SK-N-SH treated with all-trans-retinoic acid at 6 μM for 48 hours (cell line): ENCODE measurements around the gene CYP4F11.
"Not testable (repeated sequence)": the region's sequence is repeated elsewhere in the genome, so short reads cannot be mapped to it uniquely, and the experiment has no call there.

Experiments
- ARNTL ChIP-seq: fragments of 450-650 bp; formaldehyde crosslinking; IDR thresholded peaks from 2 replicates; pipeline ENCODE4 v1.5.0; 2020; ENCODE audit warnings: low read depth, mild to moderate bottlenecking, moderate library complexity, borderline replicate concordance
- BACH2 ChIP-seq: fragments of 250-450 bp; sonication (Bioruptor Pico); IDR thresholded peaks from 2 replicates; pipeline ENCODE4 v1.9.0; 2021; ENCODE audit warnings: mild to moderate bottlenecking, borderline replicate concordance
- CREB5 ChIP-seq: fragments of 250-450 bp; sonication (Bioruptor Pico); IDR thresholded peaks from 2 replicates; pipeline ENCODE4 v1.5.1; 2020; ENCODE audit warnings: low read depth, mild to moderate bottlenecking, moderate library complexity
- CSDC2 ChIP-seq: fragments of 250-450 bp; sonication (Bioruptor Pico); IDR thresholded peaks from 2 replicates; pipeline ENCODE4 v1.5.0; 2020; ENCODE audit warnings: mild to moderate bottlenecking, moderate library complexity
- CSRNP3 ChIP-seq: fragments of 250-450 bp; sonication (Bioruptor Pico); IDR thresholded peaks from 2 replicates; pipeline ENCODE4 v1.5.1; 2021; ENCODE audit warnings: mild to moderate bottlenecking, moderate library complexity
- OSR1 ChIP-seq: fragments of 250-450 bp; sonication (Bioruptor Pico); IDR thresholded peaks from 2 replicates; pipeline ENCODE4 v1.8.0; 2022; ENCODE audit warnings: moderate library complexity, mild to moderate bottlenecking, inconsistent platforms
- RARB ChIP-seq: fragments of 250-450 bp; sonication (Bioruptor Pico); IDR thresholded peaks from 2 replicates; pipeline ENCODE4 v1.8.0; 2021; ENCODE audit warnings: mild to moderate bottlenecking, moderate library complexity
- SNAI2 ChIP-seq: fragments of 250-450 bp; sonication (Bioruptor Pico); IDR thresholded peaks from 2 replicates; pipeline ENCODE4 v1.5.0; 2020; ENCODE audit warnings: mild to moderate bottlenecking, moderate library complexity
- TCF4 ChIP-seq: fragments of 250-450 bp; sonication (Bioruptor Pico); IDR thresholded peaks from 2 replicates; pipeline ENCODE4 v1.8.0; 2021; ENCODE audit warnings: mild to moderate bottlenecking, moderate library complexity, borderline replicate concordance
- ZFP3 ChIP-seq: fragments of 250-450 bp; sonication (Bioruptor Pico); IDR thresholded peaks from 2 replicates; pipeline ENCODE4 v1.5.0; 2020; ENCODE audit warnings: mild to moderate bottlenecking, moderate library complexity
- TF ChIP-seq, protein P1 (sequence below): fragments of 250-450 bp; sonication (Bioruptor Pico); IDR thresholded peaks from 2 replicates; pipeline ENCODE4 v1.8.0; 2020; ENCODE audit warnings: mild to moderate bottlenecking, moderate library complexity, borderline replicate concordance

- TF ChIP-seq ARNTL; CSDC2 (CRISPR knock-in tag); ZFP3 (CRISPR knock-in tag); SNAI2 (CRISPR knock-in tag); TCF4 (CRISPR knock-in tag); CSRNP3 (CRISPR knock-in tag); RARB (CRISPR knock-in tag); CREB5 (CRISPR knock-in tag); BACH2 (CRISPR knock-in tag); OSR1 (CRISPR knock-in tag): not testable (repeated sequence)
- TF ChIP-seq, protein P1, sequence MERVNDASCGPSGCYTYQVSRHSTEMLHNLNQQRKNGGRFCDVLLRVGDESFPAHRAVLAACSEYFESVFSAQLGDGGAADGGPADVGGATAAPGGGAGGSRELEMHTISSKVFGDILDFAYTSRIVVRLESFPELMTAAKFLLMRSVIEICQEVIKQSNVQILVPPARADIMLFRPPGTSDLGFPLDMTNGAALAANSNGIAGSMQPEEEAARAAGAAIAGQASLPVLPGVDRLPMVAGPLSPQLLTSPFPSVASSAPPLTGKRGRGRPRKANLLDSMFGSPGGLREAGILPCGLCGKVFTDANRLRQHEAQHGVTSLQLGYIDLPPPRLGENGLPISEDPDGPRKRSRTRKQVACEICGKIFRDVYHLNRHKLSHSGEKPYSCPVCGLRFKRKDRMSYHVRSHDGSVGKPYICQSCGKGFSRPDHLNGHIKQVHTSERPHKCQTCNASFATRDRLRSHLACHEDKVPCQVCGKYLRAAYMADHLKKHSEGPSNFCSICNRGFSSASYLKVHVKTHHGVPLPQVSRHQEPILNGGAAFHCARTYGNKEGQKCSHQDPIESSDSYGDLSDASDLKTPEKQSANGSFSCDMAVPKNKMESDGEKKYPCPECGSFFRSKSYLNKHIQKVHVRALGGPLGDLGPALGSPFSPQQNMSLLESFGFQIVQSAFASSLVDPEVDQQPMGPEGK (CRISPR knock-in tag): not testable (repeated sequence)
These were observed 31.4 kb downstream of the CYP4F11 start for GRCh38 chr19:15902898-15903297.
